RWPE2 (cell line): ENCODE data around the gene VWA2.

ENCODE experiments used
- ATAC-seq: fragments of 200-7000 bp; cut with Tn5 transposase; 3 replicates; pipeline ENCODE4 v1.9.1; 2021; ENCODE audit warnings: low read depth
- DNase-seq: peaks from one replicate; pipeline ENCODE4 v3.0.0-alpha.2; 2020; ENCODE audit warnings: low spot score
- H3K27ac ChIP-seq: fragments of 450-650 bp; 2 replicates; pipeline ENCODE4 v1.5.1; 2017; ENCODE audit warnings: mild to moderate bottlenecking; ENCODE audit not compliant: poor library complexity, severe bottlenecking
- H3K27me3 ChIP-seq: fragments of 250-450 bp; sonication (Bioruptor Pico); 2 replicates; pipeline ENCODE4 v1.5.1; 2021; ENCODE audit warnings: mild to moderate bottlenecking, moderate library complexity; ENCODE audit not compliant: insufficient read depth, poor library complexity, severe bottlenecking
- H3K36me3 ChIP-seq: fragments of 250-450 bp; sonication (Bioruptor Pico); 2 replicates; pipeline ENCODE4 v1.5.1; 2020; ENCODE audit warnings: low read depth, mild to moderate bottlenecking, moderate library complexity
- H3K4me1 ChIP-seq: fragments of 250-450 bp; sonication (Bioruptor Pico); 2 replicates; pipeline ENCODE4 v1.5.1; 2021; ENCODE audit warnings: mild to moderate bottlenecking, moderate library complexity; ENCODE audit not compliant: insufficient read depth, poor library complexity, severe bottlenecking
- H3K4me3 ChIP-seq: fragments of 250-450 bp; sonication (Bioruptor Pico); 2 replicates; pipeline ENCODE4 v1.5.1; 2021; ENCODE audit warnings: mild to moderate bottlenecking, moderate library complexity; ENCODE audit not compliant: severe bottlenecking
- H3K9me3 ChIP-seq: fragments of 250-450 bp; sonication (Bioruptor Pico); 2 replicates; pipeline ENCODE4 v1.5.1; 2021; ENCODE audit warnings: mild to moderate bottlenecking, moderate library complexity; ENCODE audit not compliant: severe bottlenecking
- CTCF ChIP-seq: fragments of 450-650 bp; IDR thresholded peaks from one replicate; pipeline ENCODE4 v1.5.1; 2017; ENCODE audit warnings: mild to moderate bottlenecking, moderate library complexity; ENCODE audit not compliant: poor library complexity, severe bottlenecking

VWA2 gene

GRCh38 chr10:114322344-114322743, 83.3 kb downstream of the VWA2 start:
- Histone ChIP-seq H3K36me3 (no peaks in the 10 kb centered on the region; the same call in 1 of the 2 replicates), H3K27me3 (no peaks in the 10 kb centered on the region), H3K4me1 (peaks cover 20% of the 10 kb centered on the region), H3K9me3 (no peaks in the 10 kb centered on the region), H3K27ac (peak overlapping the region; percentile 83), H3K4me3 (no peak overlapping the region)
- TF ChIP-seq CTCF: no peak
- ATAC-seq: no peak
- no peak for DNase-seq

GRCh38 chr10:114323023-114323422, 84.0 kb downstream of the VWA2 start:
- Histone ChIP-seq H3K9me3 (no peaks in the 10 kb centered on the region), H3K27me3 (no peaks in the 10 kb centered on the region), H3K36me3 (no peaks in the 10 kb centered on the region; the same call in 1 of the 2 replicates), H3K4me3 (no peak overlapping the region), H3K4me1 (peaks cover 20% of the 10 kb centered on the region), H3K27ac (peak overlapping the region; percentile 83)
- ATAC-seq (no peak), DNase-seq (no peak)
- no peak for TF ChIP-seq CTCF

GRCh38 chr10:114326795-114327194, 87.7 kb downstream of the VWA2 start:
- H3K27me3 ChIP-seq: no peaks in the 10 kb centered on the region
- H3K4me3 ChIP-seq: no peak overlapping the region
- no peak for TF ChIP-seq CTCF
- no peaks in the 10 kb centered on the region for H3K9me3 ChIP-seq
- no peak for DNase-seq
- no peak overlapping the region for H3K27ac ChIP-seq
- peak; percentile 62; the same call in 2 of the 3 replicates for ATAC-seq
- H3K4me1 ChIP-seq: peaks cover 3% of the 10 kb centered on the region
- H3K36me3 ChIP-seq: no peaks in the 10 kb centered on the region; the same call in 1 of the 2 replicates

- Histone ChIP-seq H3K36me3 (no peaks in the 10 kb centered on the region; the same call in 1 of the 2 replicates), H3K4me3 (no peak overlapping the region), H3K4me1 (peaks cover 3% of the 10 kb centered on the region), H3K9me3 (no peaks in the 10 kb centered on the region), H3K27ac (no peak overlapping the region), H3K27me3 (no peaks in the 10 kb centered on the region)
- TF ChIP-seq CTCF: no peak
- ATAC-seq (no peak), DNase-seq (no peak)
Observed at GRCh38 chr10:114327537-114328440, 88.7 kb downstream of the VWA2 start.

- Histone ChIP-seq H3K27ac (no peak overlapping the region), H3K9me3 (no peaks in the 10 kb centered on the region), H3K36me3 (no peaks in the 10 kb centered on the region; the same call in 1 of the 2 replicates), H3K4me3 (no peak overlapping the region), H3K27me3 (no peaks in the 10 kb centered on the region), H3K4me1 (peaks cover 3% of the 10 kb centered on the region)
- ATAC-seq (no peak), DNase-seq (no peak)
- no peak for TF ChIP-seq CTCF
Observed at GRCh38 chr10:114328441-114328812, 89.4 kb downstream of the VWA2 start.
